GM21786 (cell line): ENCODE measurements around the gene TXNRD1.

ENCODE experiments used
- ATAC-seq: cut with Tn5 transposase; IDR thresholded peaks from one replicate; pipeline ENCODE4 v1.9.1; 2021; ENCODE audit not compliant: unreplicated experiment

TXNRD1 gene

DNA sequence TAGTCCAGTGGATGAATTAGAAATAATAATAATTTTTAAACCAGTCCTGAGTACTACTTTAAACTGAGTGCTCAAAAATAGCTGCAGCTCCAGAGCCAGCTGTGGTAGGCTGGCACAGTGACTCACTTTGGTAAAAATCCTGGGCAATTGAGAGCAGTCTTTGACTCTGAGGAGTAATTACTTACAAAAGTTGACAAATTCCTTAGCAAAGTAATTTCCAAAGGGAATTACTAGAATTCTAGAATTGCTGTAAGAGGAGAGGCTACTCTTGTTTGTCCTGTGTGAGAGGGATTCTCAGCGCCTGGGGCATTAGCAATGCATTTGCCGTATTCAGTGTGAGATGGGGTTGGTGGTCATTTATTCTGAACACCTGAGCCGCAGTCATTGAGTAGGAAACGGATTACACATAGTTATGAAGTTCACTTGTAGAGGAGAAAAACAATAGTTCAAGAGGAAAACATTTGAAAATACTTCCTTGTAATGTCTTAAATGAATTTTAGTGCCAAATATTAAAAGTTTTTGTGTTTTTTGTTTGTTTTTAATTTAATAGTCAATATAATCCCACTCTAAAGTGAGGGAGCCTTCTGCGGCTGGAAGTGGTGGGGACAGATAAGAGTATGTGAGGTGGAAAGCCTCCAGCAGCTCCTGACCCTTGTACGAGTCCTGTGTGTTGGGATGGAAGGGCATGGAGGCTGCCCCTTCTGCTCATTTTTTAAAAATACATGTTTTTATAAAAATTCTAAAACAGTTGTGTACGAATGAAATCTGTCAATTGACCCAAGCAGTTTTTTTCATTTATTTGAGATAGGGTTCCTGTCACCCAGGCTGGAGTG, 129.9 kb downstream of the TXNRD1 start:
- no peak for ATAC-seq

GRCh38 chr12:104347374-104348075, 131.9 kb downstream of the TXNRD1 start:
- ATAC-seq = no peak

GRCh38 chr12:104348283-104348993, 132.9 kb downstream of the TXNRD1 start:
- ATAC-seq = no peak

DNA sequence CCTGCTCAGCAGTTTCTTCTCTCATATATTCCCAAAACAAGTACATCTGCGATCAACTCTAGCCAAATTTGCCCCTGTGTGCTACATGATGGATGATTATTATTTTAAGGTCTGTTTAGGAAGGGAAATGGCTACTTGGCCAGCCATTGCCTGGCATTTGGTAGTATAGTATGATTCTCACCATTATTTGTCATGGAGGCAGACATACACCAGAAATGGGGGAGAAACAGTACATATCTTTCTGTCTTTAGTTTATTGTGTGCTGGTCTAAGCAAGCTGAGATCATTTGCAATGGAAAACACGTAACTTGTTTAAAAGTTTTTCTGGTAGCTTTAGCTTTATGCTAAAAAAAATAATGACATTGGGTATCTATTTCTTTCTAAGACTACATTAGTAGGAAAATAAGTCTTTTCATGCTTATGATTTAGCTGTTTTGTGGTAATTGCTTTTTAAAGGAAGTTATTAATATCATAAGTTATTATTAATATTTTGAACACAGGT, 133.5 kb downstream of the TXNRD1 start:
- ATAC-seq = no peak

- ATAC-seq = no peak
Measured at GRCh38 chr12:104350211-104351056, 134.9 kb downstream of the TXNRD1 start.

DNA sequence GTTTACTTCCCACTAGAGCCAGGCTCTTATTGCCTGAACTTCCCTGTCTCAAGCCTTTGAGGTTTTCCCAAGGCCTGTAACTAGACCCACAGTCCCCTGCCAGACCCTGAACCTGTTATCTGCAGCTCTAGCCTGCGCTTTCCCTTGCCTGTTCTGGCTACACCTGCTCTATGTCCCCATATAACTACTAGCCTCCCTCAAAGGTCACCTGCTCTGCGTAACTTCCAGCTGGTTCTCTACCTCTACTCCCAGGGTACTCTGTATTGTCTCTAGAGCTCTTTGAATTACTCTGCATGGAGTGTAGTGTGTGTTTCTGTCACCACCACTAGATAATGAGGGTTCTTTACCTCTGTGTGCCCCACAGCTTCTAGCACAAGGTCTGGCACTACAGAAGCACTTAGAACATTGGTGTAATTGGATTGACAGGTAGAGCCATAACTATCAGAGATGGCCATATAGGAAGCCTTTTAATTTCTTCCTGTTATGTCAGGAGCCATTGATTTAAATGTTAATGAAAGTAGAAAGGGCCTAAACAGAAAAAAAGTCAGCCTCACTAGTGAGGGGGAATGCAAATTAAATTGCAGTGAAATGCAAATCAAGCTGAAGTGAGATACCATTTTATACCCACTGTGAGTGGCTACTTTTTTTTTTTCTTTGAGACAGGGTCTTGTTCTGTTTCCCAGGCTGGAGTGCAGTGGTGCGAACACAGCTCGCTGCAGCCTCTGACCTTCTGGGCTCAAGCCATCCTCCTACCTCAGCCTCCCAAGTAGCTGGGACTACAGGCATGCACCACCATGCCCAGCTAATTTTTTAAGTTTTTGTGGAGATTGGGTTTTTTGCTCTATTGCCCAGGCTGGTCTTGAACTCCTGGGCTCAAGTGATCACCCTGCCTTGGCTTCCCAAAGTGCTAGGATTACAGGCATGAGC, 135.7 kb downstream of the TXNRD1 start:
- ATAC-seq = no peak

GRCh38 chr12:104352106-104352713, 136.6 kb downstream of the TXNRD1 start:
- no peak for ATAC-seq

GRCh38 chr12:104353012-104353981, 137.7 kb downstream of the TXNRD1 start:
- peak; percentile 53 for ATAC-seq

- no peak for ATAC-seq
Measured at GRCh38 chr12:104354167-104354867, 138.7 kb downstream of the TXNRD1 start.

DNA sequence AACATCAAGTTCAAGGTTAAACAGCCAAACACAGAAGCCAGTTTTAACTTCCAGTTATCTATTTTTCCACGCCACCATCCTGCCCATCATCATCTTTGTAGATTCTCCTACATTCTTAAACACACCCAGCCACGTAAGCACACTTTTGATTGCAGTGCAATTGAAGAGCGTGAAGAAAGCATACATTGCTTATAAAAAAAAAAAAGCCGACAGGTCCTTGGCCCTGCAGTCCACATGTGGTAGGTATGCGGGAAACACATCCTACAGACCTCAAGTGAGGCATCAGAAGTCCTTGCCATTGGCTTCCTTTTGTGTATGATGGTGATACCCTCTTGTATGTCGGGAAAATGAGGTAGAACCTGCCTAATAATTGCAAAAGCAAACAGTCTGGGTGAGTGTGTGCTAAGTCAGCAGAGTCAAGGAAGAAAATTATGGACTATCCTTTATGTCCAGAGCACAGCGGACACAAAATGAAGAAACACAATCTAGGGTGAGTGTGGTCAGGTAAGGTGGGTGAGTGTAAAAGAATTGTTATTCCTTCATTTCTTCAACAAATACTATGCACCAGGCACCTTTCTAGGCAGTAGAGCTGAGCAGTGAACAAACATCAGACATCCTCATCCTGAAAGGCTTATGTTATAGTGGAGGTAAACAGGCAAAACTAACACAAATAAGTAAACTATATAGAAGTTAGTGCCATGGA, 139.4 kb downstream of the TXNRD1 start:
- no peak for ATAC-seq

- ATAC-seq = no peak
Measured at GRCh38 chr12:104355630-104356029, 140.1 kb downstream of the TXNRD1 start.

GRCh38 chr12:104356231-104357115, 140.9 kb downstream of the TXNRD1 start:
- ATAC-seq = no peak

- no peak for ATAC-seq
Measured at GRCh38 chr12:104357421-104357952, 141.9 kb downstream of the TXNRD1 start.

DNA sequence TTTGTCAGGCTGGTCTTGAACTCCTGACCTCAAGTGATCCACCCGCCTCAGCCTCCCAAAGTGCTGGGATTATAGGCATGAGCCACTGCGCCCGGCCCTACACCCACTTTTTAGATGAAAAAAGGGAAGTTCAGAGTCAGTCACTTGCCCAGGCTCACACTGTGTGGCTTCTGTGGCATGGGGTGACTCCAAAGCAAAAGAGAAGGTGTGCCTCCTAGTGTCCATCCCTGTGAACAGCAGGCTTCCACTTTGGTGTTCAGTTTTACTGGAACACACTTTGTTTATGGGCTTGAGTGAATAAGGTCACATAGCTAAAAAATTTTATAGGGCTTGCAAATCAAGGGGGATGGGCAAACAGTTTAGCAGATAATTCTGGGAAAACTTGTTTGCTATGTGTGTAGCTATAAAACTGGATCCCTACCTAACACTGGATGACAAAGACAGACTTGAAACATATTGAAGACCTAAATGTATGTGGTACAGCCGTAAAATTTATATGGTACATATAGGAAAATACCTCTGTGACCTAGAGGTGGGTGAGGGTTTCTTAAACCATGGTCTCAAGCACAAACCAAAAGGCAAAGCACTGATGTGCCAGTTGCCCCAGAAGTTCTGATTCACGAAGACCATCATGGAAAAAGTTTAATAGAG, 142.9 kb downstream of the TXNRD1 start:
- no peak for ATAC-seq

DNA sequence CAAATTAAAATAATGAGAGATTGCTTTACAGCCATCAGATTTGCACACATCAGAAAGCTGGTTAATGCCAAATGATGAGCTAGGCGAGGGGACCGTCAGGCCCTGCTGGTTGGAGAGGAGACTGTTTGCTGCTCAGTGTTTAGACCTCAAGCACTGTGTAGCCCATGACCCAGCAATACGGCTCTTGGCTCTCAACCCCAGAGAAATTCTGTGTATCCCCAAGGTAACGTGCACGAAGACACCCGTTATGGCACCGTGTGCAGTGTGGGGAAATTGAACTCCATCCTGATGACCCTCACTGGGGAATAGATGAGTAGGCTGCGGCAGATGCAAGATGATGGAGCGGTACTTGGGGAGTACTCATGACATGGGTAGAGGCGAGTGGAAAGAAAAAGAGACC, 143.6 kb downstream of the TXNRD1 start:
- no peak for ATAC-seq
